ENCODE data around the gene TSC22D1. TPM values are rescaled to one million over a fixed set of nuclear protein-coding genes. Genes with fewer than 3 reads are reported as not detected.

The TSC22D1 gene
- total and polyA plus RNA-seq, 2 experiments from 2014 or later: 173 to 195 TPM

DNA sequence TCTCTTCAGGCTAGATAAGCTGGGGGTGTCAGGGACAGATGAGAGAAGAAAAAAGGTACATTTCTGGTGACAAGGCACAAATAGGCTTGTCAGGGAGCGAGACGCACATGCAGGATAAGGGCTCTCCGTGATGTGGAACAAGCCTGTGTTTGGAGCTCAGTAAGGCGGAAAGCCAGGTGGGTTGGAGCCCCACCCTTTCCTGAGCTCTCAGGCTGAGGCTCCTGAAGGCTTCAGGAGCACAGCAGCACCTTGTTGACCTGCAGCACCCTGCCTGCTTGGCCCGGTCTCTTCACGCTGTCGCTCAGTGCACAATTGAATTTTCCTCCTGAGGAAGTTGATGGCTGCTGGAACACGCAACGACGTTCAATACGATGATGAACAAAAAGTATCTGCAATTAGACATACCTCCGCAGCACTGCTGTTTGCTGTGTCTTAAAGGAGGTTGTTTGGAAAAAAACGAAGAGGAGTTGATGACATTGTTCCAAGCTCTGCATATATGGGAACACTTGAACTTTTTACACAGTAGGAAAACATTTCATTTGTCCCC, 173.2 kb downstream of the TSC22D1 start:
- Histone ChIP-seq H3K79me2 (no peaks in the 10 kb centered on the region), H3K36me3 (replicated peaks; ENCODE audit: insufficient read depth, low read depth) (no peaks in the 10 kb centered on the region), H3K4me1 (ENCODE audit: insufficient read depth) (peaks cover 39% of the 10 kb centered on the region), H2AFZ (peak overlapping the region; percentile 9), H3K4me2 (peak overlapping the region; percentile 65), H3K9me2 (replicated peaks; ENCODE audit: insufficient read depth) (no peaks in the 10 kb centered on the region), H3K27me3 (no peaks in the 10 kb centered on the region), H4K20me1 (ENCODE audit: insufficient read depth, poor library complexity, severe bottlenecking) (no peaks in the 10 kb centered on the region), H3K4me3 (no peak overlapping the region), H3K9me3 (ENCODE audit: low read depth) (no peaks in the 10 kb centered on the region), H3K27ac (peak overlapping the region; percentile 78)
- no peak for TF ChIP-seq EZH2 (IDR thresholded peaks at IDR 0.05; ENCODE audit: borderline replicate concordance)
- TF ChIP-seq EZH2phosphoT487 (IDR thresholded peaks at IDR 0.05; ENCODE audit: low read depth, severe bottlenecking, unreplicated experiment): no peak
- TF ChIP-seq CTCF (IDR thresholded peaks at IDR 0.05; ENCODE audit: poor library complexity): no peak
- 62% methylated on average over 13 of the region's 13 CpGs for WGBS (ENCODE audit: low lambda C conversion rate, missing lambda C conversion rate)
- DNase-seq (ENCODE audit: low spot score): no peak

DNA sequence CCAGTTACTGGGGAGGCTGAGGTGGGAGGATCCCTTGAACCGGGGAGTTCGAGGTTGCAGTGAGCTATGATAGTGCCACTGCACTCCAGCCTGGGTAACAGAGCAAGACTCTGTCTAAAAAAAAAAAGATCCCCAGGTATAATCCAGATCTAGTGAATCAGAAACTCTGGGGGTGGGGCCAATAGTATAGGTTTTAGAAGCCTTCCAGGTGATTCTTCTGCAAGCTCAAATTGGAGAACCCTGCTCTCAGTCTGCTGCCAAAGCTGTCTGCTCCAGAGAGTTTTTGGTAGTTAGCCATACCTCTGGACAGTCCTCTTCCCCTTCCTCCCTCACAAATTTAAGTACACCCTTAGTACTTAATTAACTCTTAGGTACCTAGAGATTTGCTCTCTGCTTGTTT, 174.6 kb downstream of the TSC22D1 start:
- Histone ChIP-seq H3K27ac (no peak overlapping the region), H3K27me3 (no peaks in the 10 kb centered on the region), H4K20me1 (ENCODE audit: insufficient read depth, poor library complexity, severe bottlenecking) (no peaks in the 10 kb centered on the region), H3K4me2 (no peak overlapping the region), H3K4me1 (ENCODE audit: insufficient read depth) (peaks cover 53% of the 10 kb centered on the region), H3K9me2 (replicated peaks; ENCODE audit: insufficient read depth) (no peaks in the 10 kb centered on the region), H3K79me2 (no peaks in the 10 kb centered on the region), H3K4me3 (no peak overlapping the region), H3K9me3 (ENCODE audit: low read depth) (no peaks in the 10 kb centered on the region), H2AFZ (no peak overlapping the region), H3K36me3 (replicated peaks; ENCODE audit: insufficient read depth, low read depth) (no peaks in the 10 kb centered on the region)
- no peak for DNase-seq (ENCODE audit: low spot score)
- WGBS (ENCODE audit: low lambda C conversion rate, missing lambda C conversion rate): 96% methylated on average over 2 of the region's 2 CpGs
- TF ChIP-seq EZH2 (IDR thresholded peaks at IDR 0.05; ENCODE audit: borderline replicate concordance): no peak
- TF ChIP-seq CTCF (IDR thresholded peaks at IDR 0.05; ENCODE audit: poor library complexity): no peak
- no peak for TF ChIP-seq EZH2phosphoT487 (IDR thresholded peaks at IDR 0.05; ENCODE audit: low read depth, severe bottlenecking, unreplicated experiment)

- Histone ChIP-seq H2AFZ (no peak overlapping the region), H3K79me2 (no peaks in the 10 kb centered on the region), H3K27ac (no peak overlapping the region), H3K9me2 (replicated peaks; ENCODE audit: insufficient read depth) (no peaks in the 10 kb centered on the region), H4K20me1 (ENCODE audit: insufficient read depth, poor library complexity, severe bottlenecking) (no peaks in the 10 kb centered on the region), H3K4me3 (no peak overlapping the region), H3K4me2 (no peak overlapping the region), H3K4me1 (ENCODE audit: insufficient read depth) (peaks cover 62% of the 10 kb centered on the region), H3K9me3 (ENCODE audit: low read depth) (no peaks in the 10 kb centered on the region), H3K27me3 (no peaks in the 10 kb centered on the region), H3K36me3 (replicated peaks; ENCODE audit: insufficient read depth, low read depth) (no peaks in the 10 kb centered on the region)
- DNase-seq (ENCODE audit: low spot score): no peak
- TF ChIP-seq EZH2 (IDR thresholded peaks at IDR 0.05; ENCODE audit: borderline replicate concordance) (no peak), CTCF (IDR thresholded peaks at IDR 0.05; ENCODE audit: poor library complexity) (no peak), EZH2phosphoT487 (IDR thresholded peaks at IDR 0.05; ENCODE audit: low read depth, severe bottlenecking, unreplicated experiment) (no peak)
Observed at GRCh38 chr13:44400736-44401135, 175.4 kb downstream of the TSC22D1 start.

- 93% methylated on average over 3 of the region's 3 CpGs for WGBS (ENCODE audit: low lambda C conversion rate, missing lambda C conversion rate)
- DNase-seq (ENCODE audit: low spot score): no peak
- Histone ChIP-seq H4K20me1 (ENCODE audit: insufficient read depth, poor library complexity, severe bottlenecking) (no peaks in the 10 kb centered on the region), H3K9me3 (ENCODE audit: low read depth) (no peaks in the 10 kb centered on the region), H3K4me1 (ENCODE audit: insufficient read depth) (peaks cover 47% of the 10 kb centered on the region), H3K27me3 (no peaks in the 10 kb centered on the region), H3K9me2 (replicated peaks; ENCODE audit: insufficient read depth) (no peaks in the 10 kb centered on the region), H3K27ac (no peak overlapping the region), H3K4me2 (no peak overlapping the region), H3K36me3 (replicated peaks; ENCODE audit: insufficient read depth, low read depth) (no peaks in the 10 kb centered on the region), H2AFZ (no peak overlapping the region), H3K4me3 (no peak overlapping the region), H3K79me2 (no peaks in the 10 kb centered on the region)
- TF ChIP-seq CTCF (IDR thresholded peaks at IDR 0.05; ENCODE audit: poor library complexity) (no peak), EZH2phosphoT487 (IDR thresholded peaks at IDR 0.05; ENCODE audit: low read depth, severe bottlenecking, unreplicated experiment) (no peak), EZH2 (IDR thresholded peaks at IDR 0.05; ENCODE audit: borderline replicate concordance) (no peak)
Observed at GRCh38 chr13:44399074-44399473, 177.1 kb downstream of the TSC22D1 start.

Data from hepatocyte (in vitro differentiated cells).